ENCODE data around the gene CCNY.

- no peak for TF ChIP-seq CTCF (IDR thresholded peaks at IDR 0.05)
- TF ChIP-seq POLR2A (IDR thresholded peaks at IDR 0.05): no peak
These were observed 50.4 kb downstream of the CCNY start for GRCh38 chr10:35386594-35387174.

Data from suprapubic skin (tissue), 3 donors.